Esophagus squamous epithelium (tissue), 4 donors: Measurements from ENCODE around the gene CLEC4A.

Source experiments
- POLR2A ChIP-seq, 4 donors: fragments of 450-650 bp; IDR thresholded peaks; one replicate each; pipeline ENCODE4 v1.6.1; 2017; ENCODE audit warnings: antibody characterized with exemption in 4 of 4, mild to moderate bottlenecking in 4 of 4, moderate library complexity in 3 of 4
- TF ChIP-seq, protein P1 (sequence below), 6 experiments: fragments of 450-650 bp in 4 of 6; fragments of 200-600 bp in 2 of 6; sonication (generic) in 2 of 6; IDR thresholded peaks; one replicate each; pipeline ENCODE4 v1.5.1; 2016 to 2019; ENCODE audit warnings: antibody characterized with exemption in 6 of 6, mild to moderate bottlenecking in 4 of 6, moderate library complexity in 4 of 6

DNA sequence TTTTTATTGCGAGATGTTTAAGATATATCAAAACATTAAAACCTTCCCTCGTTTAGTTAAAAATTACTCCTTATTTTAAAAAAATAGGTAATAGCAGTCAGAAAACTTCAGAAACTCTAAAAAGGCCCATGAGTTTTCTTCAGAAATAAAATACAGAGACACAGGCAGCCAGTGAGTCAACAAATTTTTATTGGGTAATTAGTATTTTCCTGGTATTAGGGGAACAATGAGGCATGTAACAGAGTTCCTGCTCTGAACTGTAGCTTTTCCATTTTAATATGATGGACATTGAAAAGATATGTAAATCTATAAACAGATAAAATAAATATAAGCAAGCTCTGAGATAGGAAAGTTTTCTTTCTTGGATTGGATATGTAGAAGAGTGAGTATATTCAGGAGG is 33.0 kb downstream of the CLEC4A start:
- TF ChIP-seq, protein P1, sequence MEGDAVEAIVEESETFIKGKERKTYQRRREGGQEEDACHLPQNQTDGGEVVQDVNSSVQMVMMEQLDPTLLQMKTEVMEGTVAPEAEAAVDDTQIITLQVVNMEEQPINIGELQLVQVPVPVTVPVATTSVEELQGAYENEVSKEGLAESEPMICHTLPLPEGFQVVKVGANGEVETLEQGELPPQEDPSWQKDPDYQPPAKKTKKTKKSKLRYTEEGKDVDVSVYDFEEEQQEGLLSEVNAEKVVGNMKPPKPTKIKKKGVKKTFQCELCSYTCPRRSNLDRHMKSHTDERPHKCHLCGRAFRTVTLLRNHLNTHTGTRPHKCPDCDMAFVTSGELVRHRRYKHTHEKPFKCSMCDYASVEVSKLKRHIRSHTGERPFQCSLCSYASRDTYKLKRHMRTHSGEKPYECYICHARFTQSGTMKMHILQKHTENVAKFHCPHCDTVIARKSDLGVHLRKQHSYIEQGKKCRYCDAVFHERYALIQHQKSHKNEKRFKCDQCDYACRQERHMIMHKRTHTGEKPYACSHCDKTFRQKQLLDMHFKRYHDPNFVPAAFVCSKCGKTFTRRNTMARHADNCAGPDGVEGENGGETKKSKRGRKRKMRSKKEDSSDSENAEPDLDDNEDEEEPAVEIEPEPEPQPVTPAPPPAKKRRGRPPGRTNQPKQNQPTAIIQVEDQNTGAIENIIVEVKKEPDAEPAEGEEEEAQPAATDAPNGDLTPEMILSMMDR (IDR thresholded peaks at IDR 0.05): no peak
- no peak for TF ChIP-seq POLR2A (IDR thresholded peaks at IDR 0.05)
